Muscle of back (tissue), 11 donors: ENCODE data around the gene MLLT10. TPM values are rescaled to one million over a fixed set of nuclear protein-coding genes. Genes with fewer than 3 reads are reported as not detected.

Experiments
- DNase-seq, 3 donors: peaks; one replicate each; pipeline versions ENCODE4 v3.0.0 to v3.0.0-alpha.2; 2013
- polyA plus RNA-seq, 10 donors: library from polyadenylated mRNA; unstranded; fragments of 120-200 nt; gene quantifications; one replicate each; pipeline ENCODE4 v1.2.1, GENCODE V29; 2013; ENCODE audit not compliant: insufficient read length in 10 of 10

Gene MLLT10
- polyA plus RNA-seq, 10 donors = 19.6 to 31.8 (median 27.1) TPM

DNA sequence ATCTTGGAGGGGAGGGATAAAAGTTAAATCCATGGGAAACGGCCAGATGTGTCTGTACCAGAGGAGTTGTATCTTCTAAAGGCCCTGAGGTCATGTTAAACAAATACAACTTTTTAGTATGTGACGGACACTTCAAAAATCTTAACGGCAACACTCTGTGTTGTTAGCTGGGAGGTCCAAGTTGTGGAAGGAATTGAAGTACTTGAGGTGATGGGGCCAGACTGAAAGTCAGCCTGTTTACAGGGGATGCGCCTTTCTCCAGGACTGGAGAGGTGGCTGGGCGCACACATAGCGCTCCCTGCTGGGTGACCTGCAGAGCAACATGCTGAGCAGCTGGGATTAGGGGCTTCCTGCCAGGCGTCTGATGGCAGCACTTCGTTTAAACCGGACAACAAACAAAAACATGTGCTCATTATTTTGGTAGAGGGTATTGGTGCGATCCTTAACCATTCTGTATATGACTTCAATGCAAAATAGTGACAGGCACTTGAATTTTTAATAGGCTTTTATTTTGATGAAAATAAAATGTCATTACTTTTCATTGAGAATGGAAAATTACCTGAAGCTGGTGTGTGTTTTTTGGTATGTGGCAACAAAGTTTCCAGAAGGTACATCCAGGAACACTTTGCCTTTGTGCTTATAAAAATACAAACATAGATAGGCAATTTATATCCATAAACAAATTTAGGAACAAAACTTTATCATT, 198.2 kb downstream of the MLLT10 start:
- peak; percentile 66 to 91 (median 85) for DNase-seq

DNA sequence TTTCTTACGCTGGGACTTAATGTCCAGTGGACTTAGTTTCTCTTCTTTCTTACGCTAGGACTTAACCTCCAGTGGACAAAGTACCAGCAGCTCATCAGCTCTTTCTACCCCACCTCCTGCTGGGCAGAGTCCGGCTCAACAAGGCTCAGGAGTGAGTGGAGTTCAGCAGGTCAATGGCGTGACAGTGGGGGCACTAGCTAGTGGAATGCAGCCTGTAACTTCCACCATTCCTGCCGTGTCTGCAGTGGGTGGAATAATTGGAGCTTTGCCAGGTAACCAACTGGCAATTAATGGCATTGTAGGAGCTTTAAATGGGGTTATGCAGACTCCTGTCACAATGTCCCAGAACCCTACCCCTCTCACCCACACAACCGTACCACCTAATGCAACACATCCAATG, 199.7 kb downstream of the MLLT10 start:
- no peak for DNase-seq

DNA sequence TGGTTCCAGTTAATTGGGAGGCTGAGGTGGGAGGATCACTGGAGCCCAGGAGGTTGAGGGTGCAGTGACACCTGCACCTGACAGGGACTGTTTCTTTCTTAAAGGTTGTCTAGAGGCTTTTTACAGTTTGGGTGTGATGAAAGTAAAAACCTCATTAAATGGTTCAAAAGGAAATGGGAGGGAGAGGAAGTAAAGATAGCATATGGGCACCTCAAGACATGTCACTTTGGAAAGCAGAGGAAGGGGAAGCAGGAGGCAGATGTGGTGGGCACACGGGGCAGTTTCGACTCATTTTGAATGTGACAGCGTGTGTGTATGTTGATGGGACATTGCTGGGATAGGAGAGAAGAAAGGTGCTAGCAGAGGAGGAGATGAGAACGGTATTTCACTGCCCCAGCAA, 203.1 kb downstream of the MLLT10 start:
- DNase-seq = no peak

DNA sequence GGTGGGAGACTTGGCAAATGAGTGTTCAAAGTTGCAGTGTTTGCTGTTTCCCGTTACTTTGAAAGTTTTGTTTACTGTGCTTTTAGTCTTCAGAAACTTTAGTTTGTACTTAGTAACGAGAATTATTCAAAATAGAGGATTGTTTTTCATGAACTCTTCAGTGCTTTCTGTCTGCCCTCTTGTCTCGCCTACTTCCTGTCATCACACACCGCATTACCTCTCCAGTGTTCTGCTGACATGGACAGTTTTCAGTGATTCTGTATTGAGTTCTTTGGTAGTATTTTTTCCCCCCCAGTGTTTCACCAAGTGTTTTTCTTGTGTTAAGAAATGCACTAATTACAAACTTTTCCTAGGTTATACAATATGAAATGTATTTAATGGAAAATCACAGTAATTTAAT, 207.0 kb downstream of the MLLT10 start:
- DNase-seq = no peak

DNA sequence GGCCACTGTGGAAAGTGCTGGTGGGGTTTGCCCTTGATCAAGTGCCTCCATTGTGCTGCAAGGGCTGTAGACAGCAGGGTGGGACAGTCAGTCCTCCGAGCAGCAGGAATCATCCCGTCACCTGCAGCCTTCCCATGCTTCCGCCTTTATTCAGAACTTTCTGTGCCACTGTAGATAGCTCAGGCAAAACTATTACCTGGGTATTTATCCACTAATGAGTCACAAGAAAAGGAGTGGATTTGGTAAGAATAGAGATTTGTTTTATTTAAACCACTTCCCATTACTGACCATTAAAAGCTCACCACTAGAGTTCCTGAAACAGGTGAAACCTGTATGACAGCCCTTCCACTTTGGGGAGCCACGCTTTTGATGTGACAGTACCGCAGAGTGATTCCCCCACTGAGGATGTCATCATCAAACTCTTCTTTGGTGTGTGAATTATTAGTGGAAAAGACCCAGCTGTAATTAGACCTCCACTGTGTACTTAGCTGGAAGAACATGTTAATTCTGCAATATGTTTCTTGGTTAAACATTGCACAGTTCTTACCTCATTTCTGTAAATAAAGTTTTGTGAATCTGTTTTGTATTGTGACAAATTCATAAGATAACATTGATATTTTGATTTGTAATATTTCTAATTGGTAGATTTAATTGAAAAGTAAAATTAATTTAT, 208.8 kb downstream of the MLLT10 start:
- no peak for DNase-seq

DNA sequence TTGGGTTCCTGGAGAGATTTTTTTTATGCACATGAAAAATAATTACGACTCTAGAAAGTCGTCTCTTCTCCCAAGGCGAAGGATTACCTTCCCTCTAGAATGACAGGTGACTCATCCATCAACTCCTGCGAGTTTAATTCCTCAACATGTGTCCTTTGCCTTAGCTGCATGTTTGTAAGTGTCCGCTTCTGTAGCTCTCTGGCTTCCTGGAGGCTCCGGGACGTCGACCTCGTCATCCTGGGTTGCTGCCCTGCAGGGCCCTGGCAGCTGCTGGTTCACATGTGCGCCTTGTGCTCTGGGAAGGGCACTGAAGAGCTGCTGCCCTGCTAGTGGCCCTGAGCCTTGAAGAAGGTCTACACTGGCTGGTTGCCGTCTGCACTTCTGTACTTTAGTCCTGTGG, 210.2 kb downstream of the MLLT10 start:
- DNase-seq = no peak

DNA sequence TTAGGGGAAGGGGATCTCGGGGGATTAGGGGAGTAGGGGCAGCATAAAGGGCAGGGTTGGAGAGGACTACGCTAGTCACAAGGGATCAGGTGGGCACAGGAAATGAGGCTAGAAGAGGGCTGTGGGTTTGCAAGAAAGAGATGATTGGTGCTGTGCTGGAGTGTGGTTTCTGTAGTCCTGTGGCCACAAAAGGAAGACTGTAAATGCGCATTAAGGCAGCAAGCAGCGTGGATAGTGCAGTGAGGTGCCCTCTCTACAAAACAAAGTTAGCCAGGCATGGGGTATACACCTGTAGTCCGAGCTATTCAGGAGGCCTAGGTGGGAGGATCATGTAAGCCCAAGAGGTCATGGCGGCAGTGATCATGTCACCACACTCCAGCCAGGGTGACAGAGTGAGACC, 212.1 kb downstream of the MLLT10 start:
- no peak for DNase-seq

DNA sequence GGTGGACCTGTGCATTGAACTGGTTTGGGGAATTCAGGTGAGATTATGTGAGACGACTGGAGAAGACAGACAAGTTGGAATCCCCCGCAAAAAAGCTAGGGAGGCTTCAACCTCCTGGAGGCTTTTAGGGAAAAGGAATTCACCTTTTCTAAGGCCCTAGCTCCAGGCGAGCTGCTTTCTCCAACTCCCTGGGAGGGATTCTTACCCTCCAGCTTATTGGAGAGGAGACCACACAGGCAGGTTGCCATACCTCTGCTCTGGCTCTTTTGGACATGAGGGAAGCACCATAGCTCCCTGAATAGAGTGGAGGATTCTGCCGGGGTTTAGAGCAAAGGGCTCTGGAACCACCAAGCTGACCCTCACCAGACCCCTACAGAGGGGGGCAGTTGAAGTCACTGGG, 213.8 kb downstream of the MLLT10 start:
- no peak for DNase-seq

DNA sequence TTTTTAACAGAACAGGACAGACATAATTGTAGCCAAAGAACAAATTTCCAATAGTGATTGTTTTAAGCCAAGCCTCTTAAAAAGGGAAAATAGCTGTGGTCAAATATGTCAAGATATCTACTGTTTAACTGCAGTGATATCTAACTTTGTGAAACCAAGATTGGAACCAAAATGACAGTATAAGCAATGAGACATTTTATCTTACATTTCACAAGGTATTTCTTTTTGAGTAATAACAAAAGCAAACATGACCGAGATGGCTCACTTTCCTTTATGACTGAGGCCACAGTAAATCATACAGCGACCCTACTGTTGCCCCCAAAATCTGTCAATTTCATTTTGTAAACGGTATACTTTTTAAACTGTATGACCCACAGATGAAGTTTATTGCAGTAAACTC, 215.8 kb downstream of the MLLT10 start:
- no peak for DNase-seq

DNA sequence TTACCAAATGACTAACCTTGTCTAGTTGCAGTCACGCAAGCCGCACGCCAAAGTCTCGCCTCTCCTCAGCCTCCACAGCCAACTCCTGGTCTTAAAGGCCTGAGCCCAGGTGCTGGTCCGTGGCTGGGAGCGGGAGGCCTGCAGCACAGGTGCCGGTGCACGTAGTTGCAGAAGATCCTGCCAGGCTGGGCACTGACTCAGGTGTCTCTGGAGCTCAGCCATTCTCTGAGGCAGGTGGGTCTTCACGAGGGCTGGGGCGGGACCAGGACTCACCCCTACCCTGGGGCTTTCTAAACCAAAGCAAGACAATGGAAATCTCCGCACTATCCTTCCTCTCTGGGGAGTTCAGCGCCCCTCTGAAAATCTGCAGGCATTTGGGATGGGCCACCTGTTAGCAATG, 216.4 kb downstream of the MLLT10 start:
- DNase-seq = no peak

DNA sequence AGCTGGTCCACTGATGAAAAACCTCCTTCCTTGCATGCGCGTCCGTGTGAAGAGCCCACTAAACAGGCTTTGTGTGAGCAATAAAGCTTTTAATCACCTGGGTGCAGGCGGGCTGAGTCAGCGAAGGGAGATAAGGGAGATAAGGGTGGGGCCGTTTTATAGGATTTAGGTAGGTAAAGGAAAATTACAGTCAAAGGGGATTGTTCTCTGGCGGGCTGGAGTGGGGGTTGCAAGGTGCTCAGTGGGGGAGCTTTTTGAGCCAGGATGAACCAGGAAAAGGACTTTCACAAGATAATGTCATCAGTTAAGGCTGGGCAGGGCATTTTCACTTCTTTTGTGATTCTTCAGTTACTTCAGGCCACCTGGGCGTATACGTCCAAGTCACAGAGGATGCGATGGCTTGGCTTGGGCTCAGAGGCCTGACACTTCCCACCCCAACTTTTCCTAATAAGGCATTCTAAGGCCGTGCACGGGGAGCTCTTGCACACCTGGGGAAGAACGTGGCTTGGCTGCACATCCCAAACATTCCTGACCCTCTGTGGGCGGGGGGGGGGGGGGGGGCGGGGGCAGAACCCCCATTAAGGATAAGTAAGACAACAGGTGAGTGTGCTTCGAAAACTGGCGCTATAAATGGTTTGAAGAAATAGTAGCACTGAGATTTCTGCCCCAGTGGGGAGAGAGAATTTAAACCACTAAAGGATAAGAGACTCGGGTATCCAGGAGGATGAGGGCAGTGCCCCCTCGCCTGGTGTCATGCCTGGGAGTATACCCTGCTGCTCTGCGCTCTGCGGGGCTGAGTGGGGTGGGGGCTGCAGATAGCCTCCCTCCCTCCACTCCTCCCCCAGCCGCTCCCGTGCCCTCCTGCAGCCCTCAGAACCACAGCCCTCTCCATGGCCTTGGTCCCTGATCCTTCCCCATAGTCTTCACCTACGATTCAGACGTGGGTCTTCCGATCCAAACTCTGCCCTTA, 217.6 kb downstream of the MLLT10 start:
- no peak for DNase-seq

DNA sequence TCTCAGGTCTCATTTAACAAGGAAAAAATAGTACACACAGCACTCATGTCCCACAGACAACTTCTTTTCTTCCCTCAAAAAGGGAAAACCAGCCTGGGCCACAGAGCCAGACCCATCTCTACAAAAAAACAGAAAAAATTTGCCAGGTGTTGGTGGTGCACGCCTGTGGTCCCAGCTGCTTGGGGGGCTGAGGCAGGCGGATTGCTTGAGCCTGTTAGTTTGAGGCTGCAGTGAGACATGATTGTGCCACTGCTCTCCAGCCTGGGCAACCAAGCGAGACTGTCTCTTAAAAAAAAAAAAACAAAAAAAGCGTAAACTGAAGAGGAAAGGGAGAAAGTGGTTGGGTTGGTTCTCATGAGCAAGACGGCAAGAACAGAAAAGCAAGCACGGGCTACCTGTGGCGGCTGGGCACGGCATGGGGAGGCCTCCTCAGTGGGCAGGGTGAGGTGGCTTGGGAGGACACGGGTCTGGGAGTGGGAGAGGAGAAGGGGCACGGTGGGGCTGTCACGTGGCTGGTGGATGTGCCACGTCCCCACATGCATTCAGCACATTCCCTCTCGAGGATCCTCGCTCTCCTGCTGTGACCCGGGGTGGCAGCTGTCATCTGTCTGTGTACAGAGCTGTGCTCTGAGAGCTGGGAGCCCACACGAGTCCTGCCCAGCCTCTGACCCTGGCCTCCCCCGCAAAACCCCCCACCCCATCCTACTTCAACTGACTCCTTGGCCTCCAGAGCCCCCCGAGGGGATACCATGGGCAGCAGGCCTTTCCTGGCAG, 219.7 kb downstream of the MLLT10 start:
- no peak for DNase-seq

DNA sequence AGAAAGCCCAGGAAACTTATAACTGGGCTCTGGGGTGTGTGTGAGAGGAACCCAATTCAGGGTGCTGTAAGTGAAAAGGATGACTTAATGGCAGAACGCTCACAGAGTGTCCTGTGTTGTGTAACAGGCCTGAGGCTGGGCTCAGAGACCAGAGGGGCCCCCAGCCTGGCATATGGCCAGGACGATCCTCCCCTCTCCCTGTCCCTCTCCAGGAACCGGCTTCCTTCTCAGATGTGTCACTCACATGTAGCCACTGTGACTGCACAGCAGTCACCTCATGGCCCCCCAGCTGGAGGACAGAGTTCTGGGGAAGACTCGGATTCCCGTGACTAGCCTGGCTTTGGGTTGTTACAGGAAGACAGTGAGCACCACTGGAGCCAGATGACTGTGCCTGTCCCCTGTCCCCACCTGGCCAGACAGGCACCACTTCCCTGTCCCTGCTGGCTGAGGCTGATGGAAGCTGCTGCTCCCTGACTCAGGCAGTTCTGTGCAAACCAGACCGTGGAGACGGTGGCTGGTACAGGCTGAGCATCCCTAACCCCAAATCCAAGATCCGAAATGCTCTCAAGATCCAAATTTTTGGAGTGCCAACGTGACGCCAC, 220.5 kb downstream of the MLLT10 start:
- DNase-seq = no peak

DNA sequence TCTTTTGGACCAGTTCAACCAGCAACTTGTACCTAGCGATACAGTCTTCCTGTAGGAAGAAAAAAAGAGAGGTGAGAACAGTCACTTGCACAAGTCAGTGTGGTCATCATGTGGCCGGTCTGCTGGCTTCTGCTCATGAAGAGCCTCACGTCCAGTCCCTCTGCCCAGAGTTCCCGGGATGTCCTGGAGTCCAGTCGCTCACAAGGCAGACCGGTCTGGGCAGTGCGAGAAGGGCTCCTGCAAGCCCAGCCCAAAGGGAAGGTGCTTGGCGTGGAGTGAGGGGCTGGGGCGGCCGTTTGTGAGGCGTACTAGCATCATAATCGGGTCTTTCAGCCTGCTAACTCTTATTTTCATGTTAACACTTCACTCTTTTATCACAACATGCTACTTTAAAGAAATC, 222.7 kb downstream of the MLLT10 start:
- DNase-seq = no peak

DNA sequence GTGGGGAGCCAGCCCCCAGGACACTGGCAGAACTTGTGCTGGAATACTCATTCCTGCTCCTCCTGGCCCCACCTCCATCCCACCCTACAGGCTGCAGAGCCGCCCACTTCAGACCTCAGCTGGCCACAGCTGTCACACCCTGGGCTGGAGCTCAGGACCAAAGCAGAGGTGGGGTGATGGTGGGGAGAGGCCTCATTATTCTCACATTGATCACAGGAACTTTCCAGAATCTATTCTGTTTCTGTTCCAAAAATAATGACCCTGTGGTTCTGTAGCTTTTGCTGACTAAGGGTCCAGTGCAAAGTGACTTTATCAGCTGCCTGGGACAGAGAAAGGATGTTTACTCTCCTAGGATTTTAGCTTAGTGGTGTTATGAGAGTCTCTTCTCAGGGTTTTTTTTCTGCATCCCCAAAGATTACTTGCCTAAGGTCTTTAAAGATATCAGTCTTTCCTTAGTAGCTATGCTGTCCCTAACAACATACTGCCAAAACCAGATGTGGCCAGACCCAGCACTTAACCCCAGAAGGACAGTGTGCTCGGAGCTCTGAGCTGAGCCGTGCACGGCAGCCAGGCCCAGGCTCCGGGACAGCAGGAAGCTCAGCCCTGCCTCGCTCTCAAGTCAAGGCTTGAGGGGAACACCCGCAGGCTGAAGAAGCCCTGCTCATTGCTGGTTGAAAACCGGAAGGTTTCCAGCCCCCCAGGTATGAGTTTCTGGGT, 223.3 kb downstream of the MLLT10 start:
- peak in 2 of 3 donors; percentile 27 to 70 for DNase-seq

DNA sequence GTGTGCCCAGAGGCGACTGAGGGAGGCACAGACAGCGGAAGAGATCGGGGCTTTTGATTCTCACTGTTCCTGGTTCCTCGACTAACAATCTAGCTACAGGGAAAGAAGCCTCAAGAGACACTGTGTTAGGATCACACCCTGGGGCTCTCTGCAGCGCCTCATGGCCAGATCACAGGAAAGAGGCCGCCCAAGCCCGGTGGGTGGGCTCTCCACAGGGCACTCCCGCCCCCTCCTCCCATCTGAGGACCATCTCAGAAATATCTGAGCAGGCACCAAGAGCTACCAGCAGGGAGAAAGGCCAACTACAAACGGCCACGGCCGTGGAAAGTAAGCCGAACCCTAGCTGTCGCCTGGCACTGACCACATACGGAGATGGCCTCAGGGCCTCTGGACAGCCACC, 224.2 kb downstream of the MLLT10 start:
- DNase-seq = no peak

DNA sequence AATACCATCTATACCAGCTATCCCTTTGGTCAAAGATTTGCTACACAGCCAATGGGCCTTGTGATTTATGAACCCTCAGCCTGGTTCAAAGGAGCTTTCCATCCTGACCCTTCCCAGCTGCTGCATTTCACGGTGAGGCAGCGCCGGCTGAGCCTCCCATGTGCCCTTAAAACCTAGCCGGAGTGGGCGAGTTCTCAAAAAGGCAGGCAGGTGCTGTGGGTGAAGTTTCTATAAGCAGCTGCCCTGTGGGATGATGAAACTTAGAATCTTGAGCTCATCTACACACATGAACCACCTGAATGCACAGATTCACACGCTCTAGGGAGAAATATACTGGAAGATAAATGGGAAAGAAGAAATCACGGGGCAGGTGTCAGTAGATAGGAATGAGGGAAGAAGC, 224.7 kb downstream of the MLLT10 start:
- no peak for DNase-seq

DNA sequence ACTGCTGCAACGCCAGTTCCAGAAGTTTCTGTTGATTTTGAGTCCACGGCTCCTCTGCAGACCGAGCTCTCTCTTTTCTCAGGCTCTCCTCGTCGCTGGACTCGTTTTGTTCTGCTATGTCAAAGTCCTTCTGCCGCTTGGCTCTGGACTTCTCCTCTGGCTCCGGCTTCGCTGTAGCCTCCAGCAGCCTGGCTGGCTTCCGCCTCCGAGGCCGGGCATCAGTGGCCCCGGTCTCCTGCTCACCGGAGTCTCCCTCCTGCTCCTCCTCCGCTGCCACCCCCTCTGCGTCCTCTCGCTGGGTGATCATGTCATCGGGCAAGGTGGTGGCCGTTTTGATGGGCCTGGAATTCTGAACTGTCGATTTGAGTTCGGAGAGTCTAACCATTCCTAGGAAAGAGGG, 225.2 kb downstream of the MLLT10 start:
- DNase-seq = no peak

DNA sequence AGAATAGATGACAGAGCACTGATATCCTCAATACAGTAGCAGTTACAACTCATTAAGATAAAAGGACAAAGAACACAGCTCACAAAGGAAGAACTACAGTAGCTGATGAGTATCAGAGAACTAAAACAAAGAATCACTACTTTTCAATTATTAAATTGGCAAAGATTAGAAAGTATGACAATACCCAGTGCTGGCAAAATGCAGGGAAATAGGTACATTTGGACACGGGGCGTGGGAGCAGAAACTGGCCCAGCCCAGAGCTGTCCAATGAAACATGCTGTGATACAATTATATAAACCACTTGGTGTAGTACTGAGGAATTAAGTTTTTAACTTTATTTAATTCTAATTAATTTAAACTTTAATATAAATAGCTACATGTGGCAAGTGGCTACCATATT, 226.3 kb downstream of the MLLT10 start:
- no peak for DNase-seq

DNA sequence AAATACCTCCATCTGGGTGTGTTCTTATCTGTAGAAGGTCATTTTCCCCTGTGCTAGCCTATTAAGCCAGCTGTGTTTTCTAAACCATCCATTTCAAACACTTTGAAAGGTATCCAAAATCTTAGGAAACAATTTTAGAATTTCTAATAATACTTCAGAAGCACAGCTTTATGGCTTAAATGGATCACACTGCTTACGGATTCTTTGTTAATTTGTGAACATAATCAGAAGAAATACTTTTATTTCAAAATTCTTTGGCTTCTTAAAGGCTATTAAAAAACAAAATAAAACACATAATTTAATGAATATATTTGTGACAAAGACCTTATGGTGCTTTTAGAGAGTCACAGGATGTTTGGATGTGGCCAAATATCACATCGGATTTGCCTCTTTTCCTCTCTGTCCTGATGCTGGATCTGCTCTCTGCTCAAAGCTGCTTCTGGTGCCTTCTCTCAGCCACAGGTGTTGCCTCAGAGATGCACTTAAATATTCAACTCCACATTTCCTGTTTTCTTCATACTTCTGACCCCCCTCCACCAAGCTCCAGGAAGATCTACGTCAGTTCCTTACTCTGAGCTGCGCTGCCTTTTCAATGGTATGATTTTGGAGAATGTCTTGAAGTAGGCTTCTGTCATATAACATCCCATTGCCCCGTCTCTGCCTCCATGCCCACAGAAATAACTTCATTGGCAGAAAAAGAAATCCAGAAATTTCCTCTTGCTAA, 230.6 kb downstream of the MLLT10 start:
- DNase-seq = no peak
